ENCODE results near the gene RAG2.
"Not testable (repeated sequence)": the region's sequence is repeated elsewhere in the genome, so short reads cannot be mapped to it uniquely, and the experiment has no call there.

RAG2 gene

GRCh38 chr11:36600180-36600579, 2.1 kb upstream of the RAG2 start:
- no peak for DNase-seq (ENCODE audit: low read depth)

GRCh38 chr11:36596880-36597279, 1.2 kb downstream of the RAG2 start:
- no peak for DNase-seq (ENCODE audit: low read depth)

- no peak for DNase-seq (ENCODE audit: low read depth)
These were observed 3.6 kb downstream of the RAG2 start, which contains the start of gene IFTAP for GRCh38 chr11:36594316-36594989. TSS of gene IFTAP (plus strand) at chr11:36594502. CDS start at chr11:36610104, 15,602 bp downstream.

GRCh38 chr11:36591433-36591832, 6.6 kb downstream of the RAG2 start:
- no peak for DNase-seq (ENCODE audit: low read depth)

- no peak for DNase-seq (ENCODE audit: low read depth)
These were observed 7.5 kb downstream of the RAG2 start for GRCh38 chr11:36590513-36590912.

- DNase-seq (ENCODE audit: low read depth), result no peak
These were observed 9.9 kb downstream of the RAG2 start for GRCh38 chr11:36588099-36588498.

GRCh38 chr11:36586543-36586942, 11.5 kb downstream of the RAG2 start:
- no peak for DNase-seq (ENCODE audit: low read depth)

GRCh38 chr11:36583667-36584066, 14.4 kb downstream of the RAG2 start:
- DNase-seq (ENCODE audit: low read depth), result no peak

- no peak for DNase-seq (ENCODE audit: low read depth)
These were observed 16.5 kb downstream of the RAG2 start for GRCh38 chr11:36581536-36581935.

- DNase-seq (ENCODE audit: low read depth), result no peak
These were observed 19.6 kb downstream of the RAG2 start for GRCh38 chr11:36578458-36578857.

GRCh38 chr11:36577859-36578258, 20.2 kb downstream of the RAG2 start:
- DNase-seq (ENCODE audit: low read depth), result no peak

GRCh38 chr11:36577373-36577772, 20.7 kb downstream of the RAG2 start:
- DNase-seq (ENCODE audit: low read depth), result no peak

GRCh38 chr11:36574486-36574885, 23.6 kb downstream of the RAG2 start:
- DNase-seq (ENCODE audit: low read depth), result no peak

GRCh38 chr11:36569095-36569494, 28.9 kb downstream of the RAG2 start:
- DNase-seq (ENCODE audit: low read depth), result no peak

- DNase-seq (ENCODE audit: low read depth), result no peak
These were observed 30.3 kb downstream of the RAG2 start, which contains the start of gene RAG1 for GRCh38 chr11:36567694-36568093. TSS of gene RAG1 (plus strand) at chr11:36568007. CDS start at chr11:36573305, 5,298 bp downstream.

GRCh38 chr11:36566407-36567053, 31.5 kb downstream of the RAG2 start:
- DNase-seq (ENCODE audit: low read depth), result no peak

- no peak for DNase-seq (ENCODE audit: low read depth)
These were observed 32.9 kb downstream of the RAG2 start for GRCh38 chr11:36565031-36565610.

- peak; percentile 17 for DNase-seq (ENCODE audit: low read depth)
These were observed 33.5 kb downstream of the RAG2 start for GRCh38 chr11:36564376-36565030.

GRCh38 chr11:36558571-36559413, 39.2 kb downstream of the RAG2 start:
- no peak for DNase-seq (ENCODE audit: low read depth)

- DNase-seq (ENCODE audit: low read depth), result no peak
These were observed 40.0 kb downstream of the RAG2 start for GRCh38 chr11:36557991-36558390.

- not testable (repeated sequence) for DNase-seq (ENCODE audit: low read depth)
These were observed 40.6 kb downstream of the RAG2 start for GRCh38 chr11:36557390-36557789.
